Measurements from ENCODE around the gene H19. TPM values are rescaled to one million over a fixed set of nuclear protein-coding genes. Genes with fewer than 3 reads are reported as not detected.

H19 gene
- 6.5 and 9.7 TPM in 2 replicates for total RNA-seq

GRCh38 chr11:1997755-1998154 is at the start of gene H19:
Gene H19, minus strand, starts transcription at chr11:1997842.

GRCh38 chr11:1946812-1947484 is 50.7 kb downstream of the H19 start, which contains the start of gene MRPL23:
Gene MRPL23, plus strand, starts transcription at chr11:1947332. Its CDS starts 31 bp downstream, at chr11:1947363.

Other genes with a start within 250 kb of the H19 start
- 0.20 TPM in 2 replicates for gene IFITM10, start 247.2 kb downstream of the H19 start, total RNA-seq
- gene CTSD, start 233.9 kb downstream of the H19 start, total RNA-seq: 329 and 379 TPM in 2 replicates
- not detected in 2 replicates for gene SYT8, start 162.9 kb downstream of the H19 start, total RNA-seq
- gene TNNI2, start 158.9 kb downstream of the H19 start, total RNA-seq: not detected in 2 replicates
- 0.20 TPM in 1 of 2 replicates, not detected in the other for gene LSP1, start 144.8 kb downstream of the H19 start, total RNA-seq
- gene PRR33, start 105.9 kb downstream of the H19 start, total RNA-seq: not detected in 2 replicates
- gene TNNT3, start 78.1 kb downstream of the H19 start, total RNA-seq: not detected in 2 replicates
- gene MRPL23, start 50.5 kb downstream of the H19 start, total RNA-seq: 95.2 and 101 TPM in 2 replicates
- gene IGF2, start 141.5 kb upstream of the H19 start, total RNA-seq: 0.40 and 1.1 TPM in 2 replicates
- gene INS, start 163.4 kb upstream of the H19 start, total RNA-seq: not detected in 2 replicates
- gene TH, start 174.0 kb upstream of the H19 start, total RNA-seq: 0.20 TPM in 1 of 2 replicates, not detected in the other

All from mammary microvascular endothelial cell (primary cell).